Mesodermal cell (in vitro differentiated cells): ENCODE measurements around the gene STX5.

Experiments used
- H3K27ac ChIP-seq: 2 replicates; pipeline ENCODE4 v1.7.0; 2013; ENCODE audit warnings: mild to moderate bottlenecking, low read depth, low read length, moderate library complexity; ENCODE audit not compliant: severe bottlenecking
- H3K36me3 ChIP-seq: 2 replicates; pipeline ENCODE4 v1.7.1; 2013; ENCODE audit warnings: mild to moderate bottlenecking, low read length, moderate library complexity; ENCODE audit not compliant: control insufficient read depth, insufficient read depth
- H3K4me1 ChIP-seq: one replicate; pipeline ENCODE4 v1.7.1; 2013; ENCODE audit warnings: mild to moderate bottlenecking, low read length; ENCODE audit not compliant: insufficient read depth, control insufficient read depth, poor library complexity, severe bottlenecking
- H3K4me3 ChIP-seq: 2 replicates; pipeline ENCODE4 v1.7.0; 2013; ENCODE audit warnings: low read length, control low read depth, mild to moderate bottlenecking; ENCODE audit not compliant: insufficient read depth, poor library complexity, severe bottlenecking; ENCODE audit errors: extremely low read depth
- H3K9me3 ChIP-seq: 2 replicates; pipeline ENCODE4 v1.7.1; 2013; ENCODE audit warnings: mild to moderate bottlenecking, low read length, moderate library complexity; ENCODE audit not compliant: control insufficient read depth
- WGBS, 2 experiments: methylation state at CpG; one replicate each; pipeline ENCODE4 v1.1.5; 2013; ENCODE audit warnings: missing lambda C conversion rate in 2 of 2; ENCODE audit not compliant: insufficient coverage in 2 of 2; 5-methylcytosine and 5-hydroxymethylcytosine counted together

Gene STX5

DNA sequence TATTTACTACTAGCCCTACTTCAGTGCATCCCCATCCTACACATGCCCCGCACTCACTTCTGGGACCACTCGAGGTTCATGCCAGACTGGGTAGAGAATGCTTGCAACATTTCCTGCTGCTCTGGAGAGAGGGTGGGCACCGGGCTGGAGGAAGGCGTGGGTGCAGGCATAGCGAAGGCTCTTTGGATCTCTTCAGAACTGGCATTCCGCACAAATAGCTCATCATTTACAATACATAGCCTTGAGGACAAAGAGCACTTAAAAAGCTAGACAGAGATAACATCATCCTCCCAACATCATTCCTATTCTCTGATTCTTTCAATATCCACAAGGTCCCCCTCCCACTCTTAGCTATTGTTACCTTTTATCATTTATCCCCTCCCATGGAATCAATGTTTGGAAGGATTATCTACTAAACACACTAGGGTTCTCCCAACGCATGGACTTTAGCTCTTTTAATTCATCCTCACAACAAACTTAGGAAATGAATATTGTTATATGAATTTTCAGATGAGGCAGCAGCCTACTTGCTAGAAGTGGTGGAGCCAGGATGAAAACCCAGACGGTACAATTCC is 37.6 kb downstream of the STX5 start:
- H3K9me3 ChIP-seq: no peaks in the 10 kb centered on the region
- 92 to 98% methylated on average over 5 to 6 of the region's 8 CpGs for WGBS, 2 experiments
- H3K4me1 ChIP-seq: peaks cover 12% of the 10 kb centered on the region
- H3K4me3 ChIP-seq: no peak overlapping the region
- H3K36me3 ChIP-seq: peaks cover 88% of the 10 kb centered on the region
- peak overlapping the region; percentile 18 for H3K27ac ChIP-seq

- H3K9me3 ChIP-seq: no peaks in the 10 kb centered on the region
- peaks cover 19% of the 10 kb centered on the region for H3K4me1 ChIP-seq
- H3K36me3 ChIP-seq: peaks cover 74% of the 10 kb centered on the region
- H3K27ac ChIP-seq: peak overlapping the region; percentile 88
- 34 to 46% methylated on average over 9 to 11 of the region's 11 CpGs for WGBS, 2 experiments
- peak overlapping the region; percentile 78 for H3K4me3 ChIP-seq
These were observed 39.7 kb downstream of the STX5 start for GRCh38 chr11:62792202-62792575.

DNA sequence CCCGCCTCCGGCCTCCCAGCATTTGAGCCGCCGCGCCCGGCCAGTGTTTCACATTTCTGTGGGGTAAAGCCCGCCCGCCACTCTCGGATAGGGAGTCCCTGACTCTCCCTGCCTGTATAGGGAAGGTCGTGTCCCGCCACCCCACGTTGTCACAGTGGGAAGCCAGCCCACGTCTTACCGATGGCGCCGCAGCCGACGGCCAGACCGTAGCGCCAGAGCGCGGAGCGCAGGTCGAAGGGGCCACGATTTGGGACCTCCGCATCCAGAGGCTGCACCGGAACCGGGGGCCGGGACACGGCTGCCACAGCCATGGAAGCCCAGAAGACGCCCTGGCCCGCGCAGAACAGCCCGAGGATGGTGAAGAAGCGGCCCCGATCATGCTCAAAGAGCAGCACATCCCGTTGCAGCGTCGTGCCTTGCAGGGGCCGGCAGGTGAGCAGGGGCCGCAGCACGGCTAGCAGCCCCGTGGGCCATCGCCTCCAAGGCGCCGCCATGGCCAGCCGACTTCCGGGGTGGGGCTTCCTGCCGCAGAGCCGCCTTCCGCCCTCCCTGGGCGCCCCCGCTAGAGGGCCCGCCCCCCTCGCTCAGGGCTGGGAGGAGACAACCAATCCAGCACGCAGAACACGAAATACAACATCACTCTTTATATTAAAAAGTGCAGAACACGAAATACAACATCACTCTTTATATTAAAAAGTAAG is 40.2 kb downstream of the STX5 start, which contains the start of gene TMEM223:
Gene TMEM223, minus strand, starts transcription at position 506 of the 701 bp plus-strand sequence. Its CDS starts 12 bp downstream, at position 494.
- Histone ChIP-seq H3K27ac (peak within 1 kb of the TSS; percentile 88), H3K4me3 (peak within 1 kb of the TSS; percentile 78), H3K9me3 (no peaks in the 10 kb centered on the region), H3K4me1 (peaks cover 19% of the 10 kb centered on the region), H3K36me3 (peaks cover 69% of the 10 kb centered on the region)
- WGBS, 2 experiments: 1% methylated on average over 43 to 48 of the region's 58 CpGs

- peaks cover 63% of the 10 kb centered on the region for H3K36me3 ChIP-seq
- H3K4me3 ChIP-seq: no peak overlapping the region
- H3K9me3 ChIP-seq: no peaks in the 10 kb centered on the region
- no peak overlapping the region for H3K27ac ChIP-seq
- 90 to 100% methylated on average over 1 to 2 of the region's 3 CpGs for WGBS, 2 experiments
- H3K4me1 ChIP-seq: peaks cover 24% of the 10 kb centered on the region
These were observed 42.3 kb downstream of the STX5 start for GRCh38 chr11:62789576-62789975.

DNA sequence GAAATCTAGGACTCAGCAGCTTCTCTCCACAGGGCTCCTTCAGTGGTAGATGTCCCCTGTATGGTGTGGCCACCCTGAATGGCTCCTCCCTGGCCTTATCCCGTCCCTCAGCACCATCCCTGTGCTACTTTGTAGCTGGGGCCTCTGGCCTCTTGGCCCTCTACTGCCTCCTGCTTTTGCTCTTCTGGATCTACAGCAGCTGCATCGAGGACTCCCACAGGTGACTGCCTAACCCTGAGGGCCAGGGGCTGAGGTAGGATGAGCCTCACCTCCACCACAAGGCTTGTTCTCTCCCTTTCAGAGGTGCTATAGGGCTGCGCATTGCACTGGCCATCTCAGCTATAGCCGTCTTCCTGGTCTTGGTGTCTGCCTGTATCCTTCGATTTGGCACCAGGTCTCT is 42.9 kb downstream of the STX5 start:
- Histone ChIP-seq H3K36me3 (peaks cover 57% of the 10 kb centered on the region), H3K4me1 (peaks cover 22% of the 10 kb centered on the region), H3K9me3 (no peaks in the 10 kb centered on the region), H3K27ac (no peak overlapping the region), H3K4me3 (no peak overlapping the region)
- 84 to 90% methylated on average over 3 to 5 of the region's 5 CpGs for WGBS, 2 experiments

- Histone ChIP-seq H3K27ac (peak within 1 kb of the TSS; percentile 86), H3K9me3 (no peaks in the 10 kb centered on the region), H3K4me3 (peak within 1 kb of the TSS; percentile 90), H3K4me1 (peaks cover 16% of the 10 kb centered on the region), H3K36me3 (peaks cover 53% of the 10 kb centered on the region)
- 1% methylated on average over 74 to 82 of the region's 88 CpGs for WGBS, 2 experiments
These were observed 44.7 kb downstream of the STX5 start, which contains the start of gene TMEM179B for GRCh38 chr11:62787005-62787759. TMEM179B (plus strand) TSS chr11:62787402; CDS start chr11:62787432, 30 bp downstream.

DNA sequence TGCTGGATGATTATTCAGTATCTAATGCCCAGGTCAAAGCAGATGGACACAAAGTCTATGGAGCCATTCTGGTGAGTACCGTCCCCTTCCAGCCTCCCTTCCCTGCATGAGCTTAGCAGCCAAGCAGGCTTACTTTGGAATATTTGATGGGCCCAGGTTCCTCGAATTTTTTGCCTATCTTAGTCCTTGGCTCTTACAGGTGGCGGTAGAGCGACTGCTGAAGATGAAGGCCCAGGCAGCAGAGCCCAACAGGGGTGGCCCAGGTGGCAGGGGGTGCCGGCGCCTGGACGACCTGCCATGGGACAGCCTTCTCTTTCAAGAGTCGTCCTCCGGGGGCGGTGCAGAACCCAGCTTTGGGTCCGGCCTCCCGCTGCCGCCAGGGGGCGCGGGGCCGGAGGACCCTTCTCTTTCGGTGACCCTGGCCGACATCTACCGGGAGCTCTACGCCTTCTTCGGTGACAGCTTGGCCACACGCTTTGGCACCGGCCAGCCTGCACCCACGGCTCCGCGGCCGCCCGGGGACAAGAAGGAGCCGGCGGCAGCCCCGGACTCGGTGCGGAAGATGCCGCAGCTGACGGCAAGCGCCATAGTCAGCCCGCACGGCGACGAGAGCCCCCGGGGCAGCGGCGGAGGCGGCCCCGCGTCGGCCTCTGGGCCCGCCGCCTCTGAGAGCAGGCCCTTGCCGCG is 45.4 kb downstream of the STX5 start:
- peak overlapping the region; percentile 90 for H3K4me3 ChIP-seq
- H3K9me3 ChIP-seq: no peaks in the 10 kb centered on the region
- peak overlapping the region; percentile 86 for H3K27ac ChIP-seq
- peaks cover 12% of the 10 kb centered on the region for H3K4me1 ChIP-seq
- peaks cover 58% of the 10 kb centered on the region for H3K36me3 ChIP-seq
- 5% methylated on average over 48 to 50 of the region's 51 CpGs for WGBS, 2 experiments

DNA sequence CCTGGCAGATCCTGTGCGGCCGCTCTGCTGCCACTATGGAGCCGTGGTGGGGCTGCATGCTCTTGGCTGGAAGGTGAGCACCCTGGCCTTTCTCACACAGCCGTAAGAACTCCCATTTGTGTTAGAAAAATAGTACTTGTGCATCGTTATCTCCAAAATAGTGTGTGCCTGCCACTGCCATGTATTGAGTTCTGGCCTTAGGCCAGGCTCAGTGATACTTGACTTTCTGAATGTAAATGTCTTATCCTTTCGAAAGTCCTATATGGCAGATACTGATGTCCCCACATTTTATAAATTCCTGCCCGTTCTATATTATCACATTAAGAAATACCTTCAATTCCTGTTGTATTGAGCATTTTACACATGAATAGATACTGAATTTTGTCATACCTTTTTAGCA is 49.1 kb downstream of the STX5 start:
- H3K9me3 ChIP-seq: no peaks in the 10 kb centered on the region
- peaks cover 62% of the 10 kb centered on the region for H3K36me3 ChIP-seq
- peaks cover 5% of the 10 kb centered on the region for H3K4me1 ChIP-seq
- 90 to 99% methylated on average over 6 of the region's 7 CpGs for WGBS, 2 experiments
- H3K4me3 ChIP-seq: no peak overlapping the region
- H3K27ac ChIP-seq: no peak overlapping the region

GRCh38 chr11:62778441-62778840 is 53.4 kb downstream of the STX5 start:
- WGBS, 2 experiments: 89 to 100% methylated on average over 2 to 3 of the region's 3 CpGs
- H3K4me1 ChIP-seq: no peaks in the 10 kb centered on the region
- no peak overlapping the region for H3K27ac ChIP-seq
- peaks cover 75% of the 10 kb centered on the region for H3K36me3 ChIP-seq
- H3K4me3 ChIP-seq: no peak overlapping the region
- no peaks in the 10 kb centered on the region for H3K9me3 ChIP-seq

- no peaks in the 10 kb centered on the region for H3K4me1 ChIP-seq
- 89 to 92% methylated on average over 2 of the region's 2 CpGs for WGBS, 2 experiments
- peaks cover 68% of the 10 kb centered on the region for H3K36me3 ChIP-seq
- no peaks in the 10 kb centered on the region for H3K9me3 ChIP-seq
- no peak overlapping the region for H3K4me3 ChIP-seq
- H3K27ac ChIP-seq: no peak overlapping the region
These were observed 54.5 kb downstream of the STX5 start for GRCh38 chr11:62777389-62777788.
